SK-N-SH (cell line): ENCODE measurements around the gene ARFIP1.

Experiments
- CHD2 ChIP-seq: fragments of 150-350 bp; IDR thresholded peaks from 2 replicates; pipeline ENCODE4 v1.6.1; 2018; ENCODE audit warnings: low read length; ENCODE audit not compliant: partially characterized antibody
- CTCF ChIP-seq: fragments of 200-600 bp; sonication (generic); IDR thresholded peaks from 2 replicates; pipeline ENCODE4 v1.6.1; 2017; ENCODE audit warnings: antibody characterized with exemption, mild to moderate bottlenecking, moderate library complexity
- EP300 ChIP-seq, 2 experiments: IDR thresholded peaks; 2 replicates each; pipeline versions ENCODE4 v1.4.0 to v1.6.1; 2012; ENCODE audit warnings: borderline replicate concordance in 1 of 2, low read depth in 1 of 2, low read length in 1 of 2
- EZH2phosphoT487 ChIP-seq: fragments of 200-600 bp; sonication (generic); IDR thresholded peaks from 2 replicates; pipeline ENCODE4 v1.6.1; 2017; ENCODE audit warnings: low read depth, mixed run types, mild to moderate bottlenecking, antibody characterized with exemption, moderate library complexity, borderline replicate concordance
- MAX ChIP-seq: IDR thresholded peaks from 2 replicates; pipeline ENCODE4 v1.4.0; 2012; ENCODE audit warnings: low read depth
- POLR2AphosphoS5 ChIP-seq: IDR thresholded peaks from 2 replicates; pipeline ENCODE4 v1.6.1; 2012; ENCODE audit warnings: low read depth, low read length
- REST ChIP-seq: IDR thresholded peaks from 2 replicates; pipeline ENCODE4 v1.6.1; 2012; ENCODE audit warnings: mild to moderate bottlenecking, low read depth, low read length, moderate library complexity
- RFX5 ChIP-seq: IDR thresholded peaks from 2 replicates; pipeline ENCODE4 v1.6.1; 2012; ENCODE audit warnings: mild to moderate bottlenecking, improper control_type of control experiment, low read length
- SMC3 ChIP-seq: IDR thresholded peaks from 2 replicates; pipeline ENCODE4 v1.6.1; 2012; ENCODE audit warnings: low read depth, low read length, improper control_type of control experiment
- YY1 ChIP-seq: IDR thresholded peaks from 2 replicates; pipeline ENCODE4 v1.4.0; 2012; ENCODE audit warnings: low read depth, mild to moderate bottlenecking
- ZBTB33 ChIP-seq: IDR thresholded peaks from 2 replicates; pipeline ENCODE4 v1.4.0; 2012; ENCODE audit warnings: low read depth, borderline replicate concordance

- TF ChIP-seq POLR2AphosphoS5 (no peak), CTCF (no peak), MAX (no peak), SMC3 (no peak), ZBTB33 (no peak), EP300 (IDR thresholded peaks at IDR 0.05; ENCODE audit: borderline replicate concordance in 1 of 2, low read depth in 1 of 2, low read length in 1 of 2) (no peak), CHD2 (no peak), REST (no peak), RFX5 (no peak), YY1 (no peak), EZH2phosphoT487 (no peak)
These were observed 114.9 kb downstream of the ARFIP1 start for GRCh38 chr4:152894673-152895072.
